OCI-LY7 (cell line): ENCODE data around the gene THSD8.

ENCODE experiments used
- EZH2phosphoT487 ChIP-seq: fragments of 200-600 bp; sonication (generic); IDR thresholded peaks from 2 replicates; pipeline ENCODE4 v1.6.1; 2018; ENCODE audit warnings: low read depth, borderline replicate concordance, mild to moderate bottlenecking, mixed run types, antibody characterized with exemption, low read length, moderate library complexity, mixed read lengths
- TF ChIP-seq, protein P1 (sequence below): fragments of 200-600 bp; sonication (generic); conservative IDR thresholded peaks from 2 replicates; pipeline ENCODE4 v1.5.1; 2014; ENCODE audit warnings: mild to moderate bottlenecking, antibody characterized with exemption, low read length, moderate library complexity, mixed read lengths

DNA sequence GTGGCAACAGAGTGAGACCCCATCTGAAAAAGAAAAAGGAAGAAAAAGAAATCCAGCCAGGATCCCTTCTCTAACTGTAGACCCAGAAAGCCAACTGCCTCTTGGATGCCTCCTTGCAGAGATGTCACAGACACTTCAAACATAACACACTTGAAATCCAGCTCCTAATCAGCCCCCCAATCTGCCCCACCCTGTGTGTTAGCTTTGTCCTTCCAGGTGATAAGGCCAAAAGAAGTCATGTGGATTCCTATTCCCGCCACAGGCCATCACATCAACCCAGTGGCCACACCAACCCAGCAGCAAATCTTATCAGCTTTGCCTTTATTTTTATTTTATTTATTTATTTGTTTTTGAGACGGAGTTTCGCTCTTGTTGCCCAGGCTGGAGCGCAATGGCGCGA lies 42.2 kb upstream of the THSD8 start:
- TF ChIP-seq, protein P1, sequence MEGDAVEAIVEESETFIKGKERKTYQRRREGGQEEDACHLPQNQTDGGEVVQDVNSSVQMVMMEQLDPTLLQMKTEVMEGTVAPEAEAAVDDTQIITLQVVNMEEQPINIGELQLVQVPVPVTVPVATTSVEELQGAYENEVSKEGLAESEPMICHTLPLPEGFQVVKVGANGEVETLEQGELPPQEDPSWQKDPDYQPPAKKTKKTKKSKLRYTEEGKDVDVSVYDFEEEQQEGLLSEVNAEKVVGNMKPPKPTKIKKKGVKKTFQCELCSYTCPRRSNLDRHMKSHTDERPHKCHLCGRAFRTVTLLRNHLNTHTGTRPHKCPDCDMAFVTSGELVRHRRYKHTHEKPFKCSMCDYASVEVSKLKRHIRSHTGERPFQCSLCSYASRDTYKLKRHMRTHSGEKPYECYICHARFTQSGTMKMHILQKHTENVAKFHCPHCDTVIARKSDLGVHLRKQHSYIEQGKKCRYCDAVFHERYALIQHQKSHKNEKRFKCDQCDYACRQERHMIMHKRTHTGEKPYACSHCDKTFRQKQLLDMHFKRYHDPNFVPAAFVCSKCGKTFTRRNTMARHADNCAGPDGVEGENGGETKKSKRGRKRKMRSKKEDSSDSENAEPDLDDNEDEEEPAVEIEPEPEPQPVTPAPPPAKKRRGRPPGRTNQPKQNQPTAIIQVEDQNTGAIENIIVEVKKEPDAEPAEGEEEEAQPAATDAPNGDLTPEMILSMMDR: no peak
- no peak for TF ChIP-seq EZH2phosphoT487
